ENCODE measurements around the gene HMCN2. TPM values are rescaled to one million over a fixed set of nuclear protein-coding genes. Genes with fewer than 3 reads are reported as not detected.

HMCN2 gene
- total and polyA plus RNA-seq, 2 of the 4 experiments (the other 2 are of a cell fraction), result 0.02 TPM; not detected in 1

- Histone ChIP-seq H3K14ac (replicated peaks; ENCODE audit: low read depth, low read length) (no peak overlapping the region), H2BK15ac (ENCODE audit: low read depth, low read length) (no peak overlapping the region), H3K4ac (ENCODE audit: low read depth, low read length) (no peak overlapping the region), H4K5ac (ENCODE audit: low read depth, low read length) (no peak overlapping the region), H3K27ac (ENCODE audit: insufficient read depth, low read length) (no peak overlapping the region), H4K91ac (ENCODE audit: insufficient read depth, low read depth, low read length) (no peak overlapping the region), H4K20me1 (ENCODE audit: insufficient read depth, low read length) (no peaks in the 10 kb centered on the region), H2BK5ac (ENCODE audit: low read depth, low read length, poor library complexity, severe bottlenecking) (no peak overlapping the region), H3K4me2 (ENCODE audit: low read depth, low read length) (no peak overlapping the region), H3K9me1 (ENCODE audit: insufficient read depth, low read length) (no peaks in the 10 kb centered on the region), H3K4me3 (ENCODE audit: insufficient read depth, low read depth, low read length) (no peak overlapping the region), H3K9me3 (ENCODE audit: control insufficient read depth, insufficient read depth, low read length) (no peaks in the 10 kb centered on the region), H3K36me3 (ENCODE audit: control insufficient read depth, insufficient read depth, low read length) (no peaks in the 10 kb centered on the region), H2BK120ac (ENCODE audit: low read depth, low read length) (no peak overlapping the region), H3K9ac (ENCODE audit: low read depth, low read length) (no peak overlapping the region), H2AK5ac (ENCODE audit: low read depth, low read length) (no peak overlapping the region), H2BK20ac (ENCODE audit: low read depth, low read length) (no peak overlapping the region), H3K4me1 (ENCODE audit: control insufficient read depth, insufficient read depth, low read length) (peaks cover 2% of the 10 kb centered on the region; the same call in 1 of the 2 replicates), H3K18ac (ENCODE audit: low read depth, low read length) (no peak overlapping the region), H4K8ac (ENCODE audit: low read depth in 2 of 2, low read length in 2 of 2) (no peak overlapping the region), H3K23ac (ENCODE audit: low read depth, low read length) (no peak overlapping the region), H2AK9ac (replicated peaks; ENCODE audit: low read depth, low read length, poor library complexity) (no peak overlapping the region), H3K27me3 (ENCODE audit: control insufficient read depth, insufficient read depth, low read length) (peaks cover 67% of the 10 kb centered on the region), H3K56ac (ENCODE audit: extremely low read depth, insufficient read depth, low read length) (no peak overlapping the region), H3K79me1 (ENCODE audit: low read depth in 1 of 2, low read length in 2 of 2) (no peaks in the 10 kb centered on the region), H2AFZ (replicated peaks; ENCODE audit: low read length, poor library complexity) (peak overlapping the region; percentile 10)
- dilution Hi-C loops (cut with HindIII; ENCODE audit: low sequenced_read_pairs, unreplicated experiment) (no loop called here), in situ Hi-C loops (cut with MboI; ENCODE audit: low sequenced_read_pairs) (no loop called here), intact Hi-C loops (cut with micrococcal nuclease) (no loop called here)
- ChIA-PET POLR2A (ENCODE audit: unreplicated experiment) (no interaction called here), CTCF (no interaction called here)
- no TSS peak for BruUV-seq (replicated peaks)
- DNase-seq (no peak), ATAC-seq (ENCODE audit: low read depth) (no peak)
- TF ChIP-seq RFX5 (IDR thresholded peaks at IDR 0.05; ENCODE audit: low read depth, low read length) (no peak), FOS (IDR thresholded peaks at IDR 0.05; ENCODE audit: low read depth, low read length) (no peak), RAD21 (IDR thresholded peaks at IDR 0.05; ENCODE audit: low read length) (no peak), NFE2L2 (IDR thresholded peaks at IDR 0.05; ENCODE audit: low read depth, low read length) (no peak), CTCF (conservative IDR thresholded peaks at IDR 0.05; ENCODE audit: low read depth, low read length) (no peak), SMC3 (IDR thresholded peaks at IDR 0.05; ENCODE audit: low read depth, low read length) (no peak), MAFK (IDR thresholded peaks at IDR 0.05; ENCODE audit: low read depth, low read length) (no peak), POLR2A (IDR thresholded peaks at IDR 0.05; ENCODE audit: low read depth, low read length) (no peak), MAZ (IDR thresholded peaks at IDR 0.05; ENCODE audit: borderline replicate concordance, low read depth, low read length) (no peak), CHD1 (IDR thresholded peaks at IDR 0.05; ENCODE audit: low read depth, low read length) (no peak), BHLHE40 (IDR thresholded peaks at IDR 0.05; ENCODE audit: low read depth, low read length) (no peak), USF2 (IDR thresholded peaks at IDR 0.05; ENCODE audit: low read depth, low read length) (no peak), ELK1 (IDR thresholded peaks at IDR 0.05; ENCODE audit: borderline replicate concordance, low read depth, low read length) (no peak), CEBPB (IDR thresholded peaks at IDR 0.05; ENCODE audit: low read depth, low read length) (no peak), MXI1 (IDR thresholded peaks at IDR 0.05; ENCODE audit: borderline replicate concordance, low read depth, low read length) (no peak), RCOR1 (IDR thresholded peaks at IDR 0.05; ENCODE audit: insufficient replicate concordance, low read length) (no peak)
- 51% methylated on average over 3 of the region's 17 CpGs; no CpG with 5 or more reads in 1 of the 2 experiments for WGBS, 2 experiments (ENCODE audit: extremely low coverage in 2 of 2, insufficient read length in 1 of 2)
Measured at GRCh38 chr9:130303613-130304055, 38.1 kb downstream of the HMCN2 start.
